G401.6 (cell line): Measurements from ENCODE around the gene ZNF333.

ENCODE experiments used
- FAIRE-seq: peaks from 2 replicates; lab custom pipeline; 2012; peaks lifted over from hg19 to GRCh38; lab: Jason Lieb, UNC

Gene ZNF333

DNA sequence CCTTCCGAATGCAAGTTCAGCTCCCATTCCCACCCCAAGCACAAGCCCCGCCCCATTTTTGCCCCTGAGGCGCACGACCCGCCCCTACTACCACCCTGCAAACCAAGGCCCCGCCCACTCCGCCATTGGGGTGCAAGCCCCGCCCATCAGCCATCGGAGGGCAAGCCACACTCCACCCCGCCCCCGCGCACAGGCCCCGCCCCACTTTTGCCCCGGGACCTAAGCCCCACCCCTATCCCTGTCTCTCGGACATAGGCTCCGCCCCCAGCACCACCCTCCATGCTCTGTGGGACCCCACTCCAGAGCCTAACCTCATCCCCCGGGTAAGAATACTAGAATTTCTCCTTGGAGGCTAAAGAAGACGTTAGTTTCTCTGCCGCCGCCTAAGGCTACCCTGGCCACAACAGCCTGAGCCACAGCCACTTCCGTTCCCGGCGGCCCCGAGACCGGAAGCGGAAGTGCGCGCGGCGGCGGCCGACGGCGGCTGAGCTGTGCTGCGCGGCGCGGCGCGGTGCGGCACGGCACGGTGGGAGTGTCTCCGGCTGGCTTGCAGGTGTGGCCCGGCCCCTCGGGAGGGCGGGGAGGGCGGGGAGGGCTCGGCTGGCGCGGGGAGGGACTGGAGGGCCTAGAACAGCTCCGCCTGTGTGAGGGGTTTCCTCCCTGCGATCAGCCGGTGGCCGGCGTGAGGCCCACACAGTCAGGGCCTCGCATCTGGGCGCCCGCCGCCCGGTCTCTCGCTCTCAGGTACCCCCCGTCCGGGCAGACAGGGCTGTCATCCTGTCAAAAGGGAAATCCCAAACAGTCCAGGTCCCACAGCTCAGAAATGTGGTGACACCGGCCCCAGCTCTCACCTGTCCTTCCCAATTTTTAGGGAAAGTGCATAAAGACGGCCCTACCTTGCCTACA, at the start of gene ZNF333:
Gene ZNF333 (plus strand): TSS at position 451 of the 906 bp plus-strand sequence. CDS start 3,444 bp downstream, outside the sequence.
- no peak for FAIRE-seq

DNA sequence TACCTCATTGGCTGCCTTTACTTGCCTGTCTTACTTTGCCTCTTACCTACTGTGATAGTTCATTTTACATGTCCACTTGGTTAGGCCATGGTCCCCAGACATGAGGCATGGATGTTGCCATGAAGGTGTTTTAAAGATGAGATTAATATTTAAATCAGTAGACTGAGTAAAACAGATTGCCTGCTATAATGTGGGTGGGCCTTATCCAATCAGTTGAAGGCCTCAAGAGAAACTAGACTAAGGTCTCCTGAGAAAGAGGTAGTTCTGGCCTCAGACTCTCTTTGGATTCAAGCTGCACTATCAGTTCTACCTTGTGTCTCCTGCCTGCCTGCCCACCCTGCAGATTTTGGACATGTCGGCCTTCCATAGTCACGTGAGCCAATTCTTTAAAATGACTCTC, 41.3 kb upstream of the ZNF333 start:
- no peak for FAIRE-seq

DNA sequence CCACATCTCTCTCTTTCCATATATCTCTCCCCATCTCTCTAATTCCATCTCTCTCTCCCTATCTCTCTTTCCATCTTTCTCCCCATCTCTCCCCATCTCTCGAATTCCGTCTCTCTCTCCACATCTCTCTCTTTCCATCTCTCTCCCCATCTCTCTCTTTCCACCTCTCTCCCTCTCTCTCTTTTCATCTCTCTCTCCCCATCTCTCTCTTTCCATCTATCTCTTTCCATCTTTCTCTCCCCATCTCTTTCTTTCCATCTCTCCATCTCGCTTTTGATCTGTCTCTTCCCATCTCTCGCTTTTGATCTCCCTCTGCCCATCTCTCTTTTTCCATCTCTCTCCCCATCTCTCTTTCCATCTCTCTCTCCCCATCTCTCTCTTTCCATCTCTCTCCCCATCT, 40.8 kb upstream of the ZNF333 start:
- FAIRE-seq: no peak

DNA sequence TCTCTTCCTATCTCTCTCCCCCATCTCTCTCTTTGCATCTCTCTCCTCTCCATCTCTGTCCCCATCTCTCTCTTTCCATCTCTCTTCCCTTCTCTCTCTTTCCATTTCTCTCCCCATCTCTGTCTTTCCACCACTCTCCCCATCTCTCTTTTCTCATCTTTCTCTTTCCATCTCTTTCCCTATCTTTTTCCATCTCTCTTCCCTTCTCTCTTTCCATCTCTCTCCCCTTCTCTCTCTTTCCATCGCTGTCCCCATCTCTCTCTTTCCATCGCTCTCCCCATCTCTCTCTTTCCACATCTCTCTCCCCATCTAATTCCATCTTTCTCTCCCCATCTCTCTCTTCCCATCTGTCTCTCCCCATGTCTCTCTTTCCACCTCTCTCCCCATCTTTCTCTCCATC, 39.7 kb upstream of the ZNF333 start:
- no peak for FAIRE-seq

DNA sequence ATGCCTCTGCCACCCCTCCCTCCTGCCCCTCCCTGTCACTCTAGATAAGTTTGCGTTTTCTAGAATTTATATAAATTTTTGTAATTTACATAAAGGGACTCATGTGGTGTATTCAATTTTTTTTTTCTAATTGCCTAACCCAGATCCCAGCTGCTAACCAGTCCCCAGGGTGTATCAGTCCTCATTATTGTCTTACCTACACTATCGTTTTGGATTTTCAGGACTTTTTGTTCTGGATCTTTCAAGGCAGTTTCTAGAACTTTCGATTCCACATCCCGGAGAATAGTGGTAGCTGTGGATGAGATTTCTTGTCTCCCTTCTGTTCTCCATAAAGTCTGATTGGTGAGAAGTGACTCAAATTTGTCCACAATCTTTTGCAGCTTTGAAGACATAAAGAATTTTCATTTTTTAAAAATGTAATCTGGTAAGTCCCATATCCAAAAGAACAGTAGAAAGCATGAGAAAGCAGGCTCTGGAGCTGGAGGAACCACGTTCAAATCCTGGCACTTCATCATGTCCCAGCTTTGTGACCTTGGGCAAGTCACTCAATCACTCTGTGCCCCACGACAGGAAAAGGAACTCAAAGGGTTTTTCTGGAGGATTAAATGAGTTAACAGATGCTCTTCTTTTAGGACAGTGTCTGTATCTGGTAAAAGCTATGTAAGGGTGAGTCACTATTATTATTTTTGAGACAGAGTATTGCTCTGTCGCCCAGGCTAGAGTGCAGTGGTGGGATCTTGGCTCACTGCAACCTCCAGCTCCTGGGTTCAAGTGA, 34.9 kb upstream of the ZNF333 start:
- FAIRE-seq: no peak

DNA sequence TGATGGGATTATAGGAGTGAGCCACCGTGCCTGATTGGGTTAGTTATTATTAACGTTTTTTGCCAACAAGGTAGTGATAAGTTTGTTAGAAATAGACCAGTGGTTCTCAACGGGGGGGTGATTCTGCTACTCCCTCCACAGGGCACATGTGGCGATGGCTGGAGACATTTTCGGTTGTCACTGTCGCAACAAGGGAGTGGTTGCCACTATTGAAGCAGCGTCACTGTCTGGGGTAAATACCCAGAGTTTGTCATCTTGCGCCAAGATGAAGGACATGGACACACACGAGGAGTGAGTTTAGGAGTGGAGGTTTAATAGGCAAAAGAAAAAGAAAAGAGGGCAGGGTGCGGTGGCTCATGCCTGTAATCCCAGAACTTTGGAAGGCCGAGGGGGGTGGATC, 34.1 kb upstream of the ZNF333 start:
- no peak for FAIRE-seq

DNA sequence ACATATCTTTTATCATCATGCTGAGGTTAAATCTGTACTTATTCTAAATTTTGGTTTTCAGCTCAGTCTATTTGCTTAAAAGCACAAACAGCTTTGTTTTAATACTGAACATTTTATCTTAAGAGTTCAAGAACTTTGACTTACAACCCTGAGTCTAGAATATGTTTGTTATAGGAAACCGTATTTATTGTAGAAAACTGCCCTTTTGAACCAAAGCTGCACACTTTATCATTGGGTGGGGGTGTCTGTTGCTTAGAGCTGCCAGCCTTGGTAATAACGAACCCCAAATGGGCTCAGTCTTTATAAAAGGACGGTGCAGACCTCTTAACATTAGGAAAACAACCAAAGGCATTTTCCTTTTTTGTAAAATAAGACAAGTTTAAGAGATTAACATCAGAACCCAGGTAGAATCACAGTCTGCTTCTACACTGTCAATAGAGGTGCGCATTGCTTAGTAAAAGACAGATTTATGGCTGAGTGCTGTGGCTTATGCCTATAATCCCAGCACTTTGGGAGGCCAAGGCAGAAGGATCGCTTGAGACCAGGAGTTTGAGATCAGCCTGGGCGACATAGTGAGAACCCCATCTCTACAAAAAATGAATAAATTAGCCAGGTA, 29.9 kb upstream of the ZNF333 start:
- FAIRE-seq: no peak

DNA sequence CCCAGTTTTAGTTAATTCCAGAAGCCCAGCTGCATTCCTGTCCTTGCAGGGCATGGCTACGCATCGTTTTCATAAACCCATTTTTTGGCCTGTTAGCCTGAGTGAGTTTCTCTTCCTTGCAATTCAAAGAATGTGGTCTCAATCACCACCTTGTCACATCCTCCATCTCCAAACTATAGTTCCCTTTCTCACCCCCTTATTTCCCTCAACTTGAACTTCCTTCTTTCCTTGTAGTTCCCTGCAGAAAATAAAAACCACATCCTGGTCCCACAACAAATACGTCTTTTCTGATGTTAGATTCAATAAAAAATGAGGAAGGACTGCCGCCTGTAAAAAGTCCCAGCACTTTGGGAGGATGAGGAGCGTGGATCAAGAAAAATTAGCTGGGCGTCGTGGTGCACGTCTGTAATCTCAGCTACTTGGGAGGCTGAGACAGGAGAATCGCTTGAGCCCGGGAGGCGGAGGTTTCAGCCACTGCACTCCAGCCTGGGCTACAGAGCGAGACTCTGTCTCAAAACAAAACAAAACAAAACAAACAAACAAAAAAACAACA, 28.4 kb upstream of the ZNF333 start:
- no peak for FAIRE-seq

DNA sequence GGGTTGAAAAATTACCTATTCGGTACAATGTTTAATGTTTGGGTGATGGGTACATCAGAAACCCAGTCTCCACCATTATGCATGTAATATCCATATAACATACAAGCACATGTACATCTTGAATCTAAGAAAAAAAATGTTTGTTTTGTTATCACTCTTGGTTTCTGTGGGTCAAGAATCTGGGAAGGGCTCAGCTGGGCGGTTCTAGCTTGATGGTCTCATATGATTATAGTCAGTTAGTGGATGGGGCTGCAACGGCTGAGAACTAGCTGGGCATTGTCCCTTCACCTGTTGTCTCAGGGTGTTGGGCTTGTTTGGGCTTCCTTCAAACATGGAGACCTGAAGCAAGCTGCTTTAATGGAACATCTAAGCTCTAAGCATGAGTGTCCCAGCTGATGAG, 19.9 kb upstream of the ZNF333 start:
- no peak for FAIRE-seq

DNA sequence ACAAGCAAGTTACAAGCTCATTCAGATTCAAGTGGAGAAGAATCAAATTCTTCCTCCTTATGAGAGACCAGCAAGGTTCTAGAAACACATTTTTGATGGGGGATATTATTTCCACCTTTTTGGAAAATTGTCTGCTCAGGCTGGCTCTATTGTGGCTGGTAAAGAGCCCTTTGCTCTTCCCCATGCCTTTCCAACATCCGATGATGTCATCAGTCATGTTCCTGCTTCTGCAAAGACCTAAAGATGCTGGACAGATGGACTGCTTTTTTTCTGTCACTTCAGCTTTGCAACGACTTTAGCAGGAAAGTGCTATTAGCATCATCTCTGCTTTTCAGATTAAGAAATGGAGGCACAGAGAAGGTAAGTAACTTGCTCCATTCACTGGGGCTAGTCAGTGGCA, 19.4 kb upstream of the ZNF333 start:
- FAIRE-seq: no peak

DNA sequence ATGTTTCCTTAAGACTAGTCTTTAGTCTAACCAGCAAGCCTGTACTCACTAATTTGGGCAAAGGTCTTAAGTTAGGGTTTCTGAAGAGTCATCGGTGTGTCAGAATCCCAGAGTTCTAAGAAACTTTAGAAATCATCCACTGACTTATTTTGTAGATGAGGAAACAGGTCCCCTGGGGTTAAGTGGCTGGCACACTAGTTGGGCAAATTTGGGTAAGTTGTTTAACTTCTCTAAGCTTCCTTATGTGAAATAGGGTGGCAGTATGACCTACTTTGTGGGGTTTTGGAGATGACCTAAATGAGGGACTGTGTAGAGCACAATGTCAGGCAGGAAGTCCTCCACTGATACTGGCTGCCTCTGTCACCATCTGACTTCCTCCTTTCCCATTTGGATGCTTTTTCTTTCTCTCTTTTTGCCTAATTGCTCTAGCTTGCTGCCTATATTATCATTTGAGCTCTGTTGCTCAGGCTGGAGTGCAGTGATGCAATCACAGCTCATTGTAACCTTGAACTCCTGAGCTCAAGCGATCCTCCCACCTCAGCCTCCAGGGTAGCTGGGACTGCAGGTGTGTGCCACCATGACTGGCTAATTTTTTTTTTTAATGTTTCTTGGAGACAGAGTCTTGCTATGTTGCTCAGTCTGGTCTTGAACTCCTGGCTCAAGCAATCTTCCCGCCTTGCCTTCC, 17.5 kb upstream of the ZNF333 start:
- no peak for FAIRE-seq

DNA sequence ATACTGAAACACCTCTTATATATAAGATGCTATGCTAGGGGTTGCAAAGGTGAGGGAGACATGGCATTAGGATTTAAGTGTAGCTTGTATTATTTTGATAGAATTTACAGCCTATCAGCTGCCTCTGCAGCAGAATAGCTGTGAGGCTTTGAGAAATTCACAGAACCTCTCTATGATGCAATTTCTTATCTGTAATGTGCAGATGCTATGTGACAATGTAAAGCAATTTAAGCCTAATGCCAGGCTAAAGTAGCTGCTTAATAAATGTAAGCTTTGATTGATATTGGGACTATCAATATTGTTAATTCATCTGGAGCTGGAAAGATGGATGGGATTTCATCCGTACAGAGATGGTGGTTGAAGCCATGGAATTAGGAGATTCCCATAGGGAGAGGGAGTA, 16.8 kb upstream of the ZNF333 start:
- FAIRE-seq: no peak

DNA sequence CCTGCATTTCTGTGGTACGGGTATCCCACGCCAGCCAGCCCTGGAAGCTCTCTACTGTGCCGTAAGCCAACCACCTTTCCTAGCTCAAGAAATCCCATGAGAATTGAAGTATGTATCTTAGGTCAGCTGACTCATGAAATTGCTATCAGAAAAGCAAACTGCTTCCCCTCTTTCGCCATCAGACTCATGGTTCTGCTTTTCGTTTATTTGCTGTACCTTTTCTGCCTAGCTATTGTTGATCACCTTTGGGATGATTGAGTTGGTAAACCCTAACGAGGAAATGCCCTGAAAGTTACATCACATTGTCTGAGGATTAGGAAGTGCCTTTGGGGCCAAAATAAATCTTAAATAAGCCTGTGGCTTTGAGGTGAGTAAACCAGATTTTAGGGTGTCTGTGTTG, 15.1 kb upstream of the ZNF333 start, which contains the start of gene ADGRE3:
Gene ADGRE3 (minus strand): TSS at position 81 of the 400 bp plus-strand sequence. CDS start 74 bp downstream, at position 7.
- FAIRE-seq: no peak

DNA sequence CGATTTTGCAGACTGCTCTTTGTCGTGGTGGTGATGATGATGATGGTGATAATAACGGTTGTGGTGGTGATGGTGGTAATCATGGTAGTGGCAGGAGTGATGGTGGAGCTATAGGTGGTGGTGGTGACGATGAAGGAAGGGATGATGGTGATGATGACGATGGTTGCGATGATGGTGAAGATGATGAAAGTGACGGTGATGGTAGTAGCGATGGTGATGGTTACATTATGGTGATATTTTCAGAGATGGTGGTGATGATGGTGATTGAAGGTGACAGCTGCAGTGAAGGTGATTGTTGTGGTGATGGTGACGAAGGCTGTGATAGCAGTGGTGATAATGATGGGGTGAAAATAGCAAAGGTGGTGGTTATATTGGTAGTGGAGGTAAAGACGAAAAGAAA, 13.1 kb upstream of the ZNF333 start:
- no peak for FAIRE-seq

DNA sequence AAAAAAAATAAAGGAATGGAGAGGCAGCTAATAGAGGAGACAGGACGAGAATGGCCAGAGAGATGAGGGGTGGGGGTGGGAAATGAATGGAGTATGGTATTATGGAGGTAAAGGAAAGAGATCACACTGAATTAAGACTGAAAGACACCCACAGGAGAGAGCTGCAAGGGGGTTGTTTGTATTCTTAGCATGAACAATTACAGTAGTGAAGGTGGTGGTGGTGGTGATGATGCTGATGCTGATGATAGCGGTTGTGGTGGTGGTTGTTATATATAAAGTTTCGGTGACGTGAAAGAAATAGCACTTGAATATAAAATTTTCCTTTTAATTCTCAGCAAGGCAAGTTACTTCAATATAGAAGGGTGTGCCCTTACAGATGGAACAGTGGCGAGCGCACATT, 12.4 kb upstream of the ZNF333 start:
- no peak for FAIRE-seq

DNA sequence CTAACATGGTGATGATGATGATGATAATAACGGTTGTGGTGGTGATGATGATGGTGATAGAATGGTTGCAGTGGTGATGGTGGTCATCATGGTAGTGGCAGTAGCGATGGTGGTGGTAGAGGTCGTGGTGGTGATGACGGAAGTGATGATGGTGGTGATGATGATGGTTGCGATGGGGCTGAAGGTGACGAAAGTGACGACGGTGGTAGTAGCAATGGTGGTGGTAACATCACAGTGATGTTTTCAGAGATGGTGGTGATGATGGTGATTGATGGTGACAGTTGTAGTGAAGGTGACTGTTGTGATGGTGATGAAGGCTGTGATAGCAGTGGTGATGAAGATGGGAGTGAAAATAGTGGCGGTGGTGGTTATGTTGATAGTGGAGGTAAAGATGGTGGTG, 11.6 kb upstream of the ZNF333 start:
- FAIRE-seq: no peak

DNA sequence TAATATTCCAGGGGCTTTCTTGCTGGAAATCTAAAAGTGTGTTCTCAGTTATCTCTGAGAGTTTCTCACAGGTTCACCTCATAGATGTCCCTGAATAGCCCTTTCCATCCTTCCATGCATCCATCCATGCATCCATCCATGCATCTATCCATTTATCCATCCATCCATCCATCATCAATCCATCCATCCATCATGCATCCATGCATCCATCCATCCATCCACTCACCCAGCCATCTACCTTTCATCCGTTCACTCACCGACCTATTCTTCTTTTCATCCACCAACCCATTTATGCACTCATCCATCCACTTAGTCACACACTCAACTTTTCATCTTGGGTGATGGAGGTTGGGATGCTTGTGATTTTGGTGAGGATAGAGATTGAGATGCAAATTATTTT, 7.8 kb upstream of the ZNF333 start:
- no peak for FAIRE-seq

DNA sequence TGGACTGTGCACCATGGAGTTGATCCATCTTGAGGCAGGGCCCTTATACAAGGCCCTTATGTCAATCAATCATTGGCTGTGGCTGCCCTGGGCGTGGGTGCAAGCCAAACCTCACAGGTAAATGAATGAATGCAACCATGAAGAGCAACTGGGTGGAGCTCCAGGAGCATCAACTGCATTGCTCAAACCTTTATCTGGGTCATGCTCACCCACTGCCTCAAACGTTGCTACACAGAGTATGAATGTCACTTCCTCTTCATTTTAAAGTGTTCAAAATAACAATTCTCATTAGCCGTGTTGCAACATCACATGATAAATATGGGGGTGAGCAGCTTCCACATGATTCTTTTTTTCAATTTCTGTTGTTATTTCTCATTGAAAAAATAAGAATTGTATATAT, 6.4 kb upstream of the ZNF333 start:
- no peak for FAIRE-seq

DNA sequence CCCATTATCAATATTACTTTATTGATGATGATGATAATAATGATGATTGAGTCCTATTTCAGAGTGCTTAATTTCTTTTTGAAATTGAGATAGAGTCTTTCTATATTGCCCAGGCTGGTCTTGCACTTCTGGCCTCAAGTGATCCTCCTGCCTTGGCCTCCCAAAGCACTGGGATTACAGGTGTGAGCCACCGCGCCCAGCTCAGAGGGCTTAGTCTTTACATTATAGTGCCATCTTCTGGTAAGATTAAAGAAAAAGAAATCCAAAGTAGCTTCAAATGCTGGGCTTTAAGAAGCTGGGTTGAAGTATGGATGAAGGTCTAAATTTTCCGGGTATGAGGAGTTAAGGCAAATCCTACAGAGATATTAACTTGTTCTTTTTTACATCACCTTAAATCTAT, 3.4 kb upstream of the ZNF333 start:
- FAIRE-seq: no peak

DNA sequence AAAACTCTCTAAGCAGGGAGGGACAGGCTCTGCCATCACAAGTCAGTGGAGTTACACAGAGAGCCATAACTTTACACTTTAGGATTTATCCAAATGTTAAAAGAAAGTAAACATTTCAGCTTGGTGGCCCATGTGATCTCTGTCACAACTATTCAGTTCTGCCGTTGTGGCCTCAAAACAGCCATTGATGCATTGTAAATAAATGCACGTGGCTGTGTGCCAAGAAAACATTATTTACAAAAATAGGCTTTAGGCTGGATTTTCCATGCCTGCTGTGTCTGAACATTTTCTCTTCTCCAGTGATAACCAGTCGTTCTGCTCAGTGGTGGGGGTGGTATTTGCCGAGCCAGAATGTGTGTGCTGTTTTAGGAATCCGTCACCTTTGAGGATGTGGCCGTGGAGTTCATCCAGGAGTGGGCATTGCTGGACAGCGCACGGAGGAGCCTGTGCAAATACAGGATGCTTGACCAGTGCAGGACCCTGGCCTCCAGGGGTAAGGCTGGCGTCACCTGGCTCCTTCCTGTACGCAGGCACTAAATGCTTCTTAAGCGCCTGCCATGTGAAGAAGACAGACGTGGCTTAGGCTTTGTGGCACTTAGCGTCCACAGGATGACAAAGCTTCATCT, 4.9 kb downstream of the ZNF333 start:
- no peak for FAIRE-seq

DNA sequence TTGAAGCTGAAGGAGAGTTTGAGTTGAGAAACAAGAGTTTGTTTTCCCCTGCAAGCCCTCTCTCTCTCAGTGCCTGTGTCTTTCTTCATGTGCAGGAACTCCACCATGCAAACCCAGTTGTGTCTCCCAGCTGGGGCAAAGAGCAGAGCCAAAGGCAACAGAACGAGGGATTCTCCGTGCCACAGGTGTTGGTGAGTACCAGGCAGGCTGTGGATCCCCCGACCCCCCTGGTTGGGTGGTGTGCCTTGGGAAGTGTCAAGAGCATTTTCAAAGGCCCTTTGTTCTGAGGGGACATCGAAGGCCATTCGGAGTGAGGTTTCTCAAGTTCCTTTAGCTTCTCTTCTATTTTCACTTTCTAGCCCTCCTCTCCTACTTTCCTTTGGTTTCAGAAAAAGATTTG, 5.6 kb downstream of the ZNF333 start:
- FAIRE-seq: no peak

DNA sequence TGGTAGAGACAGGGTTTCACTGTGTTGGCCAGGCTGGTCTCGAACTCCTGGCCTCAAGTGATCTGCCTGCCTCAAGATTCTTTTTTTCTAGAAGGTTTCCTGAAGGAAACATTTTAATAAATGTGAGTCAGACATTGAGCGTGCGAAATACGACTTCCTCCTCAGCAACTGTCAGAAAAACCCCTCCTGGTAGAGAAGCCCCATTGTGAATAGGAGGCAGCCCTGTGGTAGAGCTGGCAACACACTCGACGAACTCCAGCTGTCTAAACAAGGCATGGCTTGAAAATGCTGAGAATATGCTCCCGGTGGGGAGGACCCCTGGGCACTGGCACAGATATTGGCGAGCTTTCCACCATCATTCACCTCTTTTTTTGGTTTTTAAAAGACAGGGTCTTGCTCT, 9.8 kb downstream of the ZNF333 start:
- no peak for FAIRE-seq
